ENCODE measurements around the gene MGAT4C.
"Not testable (repeated sequence)": the region's sequence is repeated elsewhere in the genome, so short reads cannot be mapped to it uniquely, and the experiment has no call there.

The MGAT4C gene

GRCh38 chr12:86148612-86149011, 107.6 kb downstream of the MGAT4C start:
- in situ Hi-C loops (cut with HindIII; ENCODE audit: low pct_ligation_motif_present, low pct_unique_long_range_greater_than_20kb, low sequenced_read_pairs), result no loop called here
- no peak for DNase-seq

GRCh38 chr12:86148071-86148470, 108.1 kb downstream of the MGAT4C start:
- no peak for DNase-seq
- in situ Hi-C loops (cut with HindIII; ENCODE audit: low pct_ligation_motif_present, low pct_unique_long_range_greater_than_20kb, low sequenced_read_pairs), result no loop called here

GRCh38 chr12:86145156-86145555, 111.0 kb downstream of the MGAT4C start:
- no peak for DNase-seq

GRCh38 chr12:86143162-86143561, 113.0 kb downstream of the MGAT4C start:
- DNase-seq, result no peak
- in situ Hi-C loops (cut with HindIII; ENCODE audit: low pct_ligation_motif_present, low pct_unique_long_range_greater_than_20kb, low sequenced_read_pairs), result no loop called here

More at GRCh38 chr12:86145156-86145555, 111.0 kb downstream of the MGAT4C start:
- in situ Hi-C loops (cut with HindIII; ENCODE audit: low pct_ligation_motif_present, low pct_unique_long_range_greater_than_20kb, low sequenced_read_pairs), result no loop called here

- in situ Hi-C loops (cut with HindIII; ENCODE audit: low pct_ligation_motif_present, low pct_unique_long_range_greater_than_20kb, low sequenced_read_pairs), result no loop called here
- no peak for DNase-seq
Observed at GRCh38 chr12:86139671-86140070, 116.5 kb downstream of the MGAT4C start.

- in situ Hi-C loops (cut with HindIII; ENCODE audit: low pct_ligation_motif_present, low pct_unique_long_range_greater_than_20kb, low sequenced_read_pairs), result no loop called here
- DNase-seq, result no peak
Observed at GRCh38 chr12:86138770-86139169, 117.4 kb downstream of the MGAT4C start.

- DNase-seq, result peak; percentile 83
- in situ Hi-C loops (cut with HindIII; ENCODE audit: low pct_ligation_motif_present, low pct_unique_long_range_greater_than_20kb, low sequenced_read_pairs), result no loop called here
Observed at GRCh38 chr12:86137936-86138335, 118.3 kb downstream of the MGAT4C start.

- DNase-seq, result peak; percentile 74
- in situ Hi-C loops (cut with HindIII; ENCODE audit: low pct_ligation_motif_present, low pct_unique_long_range_greater_than_20kb, low sequenced_read_pairs), result no loop called here
Observed at GRCh38 chr12:86134561-86134960, 121.6 kb downstream of the MGAT4C start.

GRCh38 chr12:86126900-86127299, 129.3 kb downstream of the MGAT4C start:
- DNase-seq; in situ Hi-C loops (cut with HindIII; ENCODE audit: low pct_ligation_motif_present, low pct_unique_long_range_greater_than_20kb, low sequenced_read_pairs): not testable (repeated sequence)

GRCh38 chr12:86122846-86123468, 133.2 kb downstream of the MGAT4C start:
- in situ Hi-C loops (cut with HindIII; ENCODE audit: low pct_ligation_motif_present, low pct_unique_long_range_greater_than_20kb, low sequenced_read_pairs), result no loop called here
- no peak for DNase-seq

- DNase-seq, result no peak
- in situ Hi-C loops (cut with HindIII; ENCODE audit: low pct_ligation_motif_present, low pct_unique_long_range_greater_than_20kb, low sequenced_read_pairs), result no loop called here
Observed at GRCh38 chr12:86118161-86118560, 138.0 kb downstream of the MGAT4C start.

GRCh38 chr12:86117711-86118110, 138.5 kb downstream of the MGAT4C start:
- no peak for DNase-seq
- in situ Hi-C loops (cut with HindIII; ENCODE audit: low pct_ligation_motif_present, low pct_unique_long_range_greater_than_20kb, low sequenced_read_pairs), result no loop called here

- no peak for DNase-seq
- in situ Hi-C loops (cut with HindIII; ENCODE audit: low pct_ligation_motif_present, low pct_unique_long_range_greater_than_20kb, low sequenced_read_pairs), result no loop called here
Observed at GRCh38 chr12:86104087-86104486, 152.1 kb downstream of the MGAT4C start.

- DNase-seq, result no peak
- in situ Hi-C loops (cut with HindIII; ENCODE audit: low pct_ligation_motif_present, low pct_unique_long_range_greater_than_20kb, low sequenced_read_pairs), result no loop called here
Observed at GRCh38 chr12:86097161-86097560, 159.0 kb downstream of the MGAT4C start.

GRCh38 chr12:86091681-86092080, 164.5 kb downstream of the MGAT4C start:
- no peak for DNase-seq
- in situ Hi-C loops (cut with HindIII; ENCODE audit: low pct_ligation_motif_present, low pct_unique_long_range_greater_than_20kb, low sequenced_read_pairs), result no loop called here

GRCh38 chr12:86081843-86082242, 174.3 kb downstream of the MGAT4C start:
- DNase-seq, result no peak
- in situ Hi-C loops (cut with HindIII; ENCODE audit: low pct_ligation_motif_present, low pct_unique_long_range_greater_than_20kb, low sequenced_read_pairs), result no loop called here

GRCh38 chr12:86059052-86059451, 197.1 kb downstream of the MGAT4C start:
- DNase-seq; in situ Hi-C loops (cut with HindIII; ENCODE audit: low pct_ligation_motif_present, low pct_unique_long_range_greater_than_20kb, low sequenced_read_pairs): not testable (repeated sequence)

- in situ Hi-C loops (cut with HindIII; ENCODE audit: low pct_ligation_motif_present, low pct_unique_long_range_greater_than_20kb, low sequenced_read_pairs), result no loop called here
- DNase-seq, result no peak
Observed at GRCh38 chr12:86057092-86057845, 198.9 kb downstream of the MGAT4C start.

- DNase-seq, result no peak
- in situ Hi-C loops (cut with HindIII; ENCODE audit: low pct_ligation_motif_present, low pct_unique_long_range_greater_than_20kb, low sequenced_read_pairs), result no loop called here
Observed at GRCh38 chr12:86052921-86053320, 203.3 kb downstream of the MGAT4C start.

- DNase-seq, result no peak
- in situ Hi-C loops (cut with HindIII; ENCODE audit: low pct_ligation_motif_present, low pct_unique_long_range_greater_than_20kb, low sequenced_read_pairs), result no loop called here
Observed at GRCh38 chr12:86050010-86050409, 206.2 kb downstream of the MGAT4C start.

All from ACHN (cell line).